ENCODE data around the gene NTM.
"Not testable (repeated sequence)": the region's sequence is repeated elsewhere in the genome, so short reads cannot be mapped to it uniquely, and the experiment has no call there.

The NTM gene

DNA sequence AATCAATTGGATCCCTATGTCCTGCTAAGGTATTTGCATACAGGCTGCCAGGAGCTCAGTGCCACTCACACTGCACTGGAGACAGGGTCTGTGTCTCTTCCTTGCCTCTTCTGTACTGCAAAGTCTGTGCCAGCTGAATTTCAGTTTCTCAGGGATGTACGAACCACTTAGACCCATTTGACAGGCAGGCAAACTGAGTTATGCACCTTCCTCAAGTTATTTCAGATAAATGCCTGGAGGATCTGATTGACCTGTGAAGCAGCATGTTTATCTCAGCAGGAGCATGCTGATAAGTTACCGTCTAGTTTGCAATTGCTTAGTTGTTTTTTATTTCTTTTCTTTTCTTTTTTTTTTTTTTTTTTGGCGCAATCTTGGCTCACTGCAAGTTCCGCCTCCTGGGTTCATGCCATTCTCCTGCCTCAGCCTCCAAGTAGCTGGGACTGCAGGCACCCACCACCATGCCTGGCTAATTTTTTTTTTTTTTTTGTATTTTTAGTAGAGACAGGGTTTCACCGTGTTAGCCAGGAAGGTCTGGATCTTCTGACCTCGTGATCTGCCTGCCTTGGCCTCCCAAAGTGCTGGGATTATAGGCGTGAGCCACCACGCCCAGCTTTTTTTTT is 54.0 kb downstream of the NTM start:
- DNase-seq = not testable (repeated sequence)

DNA sequence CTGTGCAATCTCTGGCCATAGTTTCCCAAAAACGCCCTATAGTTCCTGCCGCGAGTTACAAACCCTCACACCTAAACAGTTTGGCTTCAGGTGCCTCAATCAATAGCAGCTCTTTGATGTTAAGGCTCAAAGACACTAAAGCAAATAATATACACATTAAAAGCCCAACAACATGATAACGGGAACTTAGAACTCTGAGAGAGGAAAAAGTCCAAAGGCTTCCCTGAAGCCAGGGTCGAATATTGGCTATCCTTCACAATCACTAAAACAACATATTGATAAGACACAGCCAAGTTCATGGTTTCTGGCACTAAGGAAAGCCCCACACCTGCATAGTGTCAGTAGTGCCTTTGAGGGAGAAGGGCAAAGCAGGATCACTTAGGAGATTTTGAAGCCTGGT is 54.9 kb downstream of the NTM start:
- no peak for DNase-seq

GRCh38 chr11:131428853-131429252 is 58.4 kb downstream of the NTM start:
- no peak for DNase-seq

GRCh38 chr11:131430473-131431208 is 60.2 kb downstream of the NTM start:
- no peak for DNase-seq

GRCh38 chr11:131441051-131441810 is 70.8 kb downstream of the NTM start:
- DNase-seq = no peak

GRCh38 chr11:131446590-131447275 is 76.3 kb downstream of the NTM start:
- DNase-seq = no peak

GRCh38 chr11:131447277-131447815 is 76.9 kb downstream of the NTM start:
- DNase-seq = no peak

DNA sequence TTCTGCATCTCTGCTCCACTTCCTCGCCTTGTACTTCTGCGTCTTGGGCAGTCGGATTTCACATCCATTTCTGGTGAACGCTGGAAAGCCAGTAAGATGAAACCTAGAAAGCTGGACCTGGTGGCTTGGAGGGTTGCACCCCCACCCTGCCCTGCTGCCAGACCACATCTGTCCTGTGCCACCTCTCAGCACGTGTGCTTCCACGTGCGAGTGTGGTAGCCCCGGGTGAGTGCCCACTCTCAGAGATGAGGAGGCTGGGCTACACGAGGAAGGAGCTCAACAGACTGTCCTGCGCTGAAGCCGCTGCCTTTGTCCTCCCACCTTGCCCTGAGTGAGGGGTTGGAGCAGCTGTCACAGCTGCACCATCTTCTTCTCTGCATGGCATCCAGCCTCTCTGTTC is 77.5 kb downstream of the NTM start:
- no peak for DNase-seq

GRCh38 chr11:131449036-131450019 is 78.9 kb downstream of the NTM start:
- DNase-seq = no peak

GRCh38 chr11:131454490-131454889 is 84.1 kb downstream of the NTM start:
- DNase-seq = no peak

GRCh38 chr11:131454989-131455388 is 84.6 kb downstream of the NTM start:
- no peak for DNase-seq

DNA sequence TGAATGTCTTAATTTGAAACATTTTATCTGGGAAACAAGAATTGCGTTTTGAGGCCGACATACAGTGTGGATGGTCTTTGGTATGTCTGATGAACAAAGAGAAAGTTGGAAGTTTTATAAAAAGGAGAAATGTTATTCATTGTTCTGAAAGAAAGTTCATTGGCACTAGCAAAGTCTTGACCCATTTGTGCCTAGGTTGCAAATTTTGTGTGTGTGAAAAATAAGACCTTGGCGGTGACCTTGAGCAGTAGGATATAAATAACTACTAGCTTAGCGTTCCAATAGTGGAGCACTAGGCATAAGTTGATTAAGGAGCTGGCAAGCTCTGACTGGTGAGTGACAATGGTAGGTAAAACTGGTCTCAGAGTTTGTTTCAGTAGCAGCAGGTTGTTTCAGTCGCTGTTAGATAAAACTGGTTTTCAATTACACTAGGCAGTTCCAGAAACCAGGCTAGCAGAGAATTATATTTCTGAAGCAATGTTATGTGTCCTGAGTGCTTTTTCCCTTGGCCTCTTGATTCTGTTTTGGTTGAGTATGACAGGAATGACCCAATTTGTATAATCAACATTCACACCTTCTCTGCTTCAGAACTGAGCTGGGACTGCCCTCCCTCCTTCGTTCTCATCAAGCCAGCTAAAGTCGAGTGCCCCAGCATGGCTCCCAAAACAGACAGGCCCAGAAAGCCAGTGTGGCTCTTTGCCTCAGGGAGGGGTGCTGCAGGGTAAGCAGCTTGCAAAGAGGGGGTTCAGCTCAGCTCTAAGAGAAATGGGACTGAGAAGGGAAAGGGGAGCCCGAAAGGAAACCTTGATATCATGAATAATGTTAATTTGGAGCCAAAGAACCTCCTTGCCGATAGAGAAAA is 85.7 kb downstream of the NTM start:
- DNase-seq = no peak

GRCh38 chr11:131457163-131457562 is 86.7 kb downstream of the NTM start:
- no peak for DNase-seq

GRCh38 chr11:131458421-131458820 is 88.0 kb downstream of the NTM start:
- DNase-seq = no peak

- DNase-seq = no peak
Observed at GRCh38 chr11:131460931-131461330, 90.5 kb downstream of the NTM start.

- DNase-seq = no peak
Observed at GRCh38 chr11:131462622-131463021, 92.2 kb downstream of the NTM start.

DNA sequence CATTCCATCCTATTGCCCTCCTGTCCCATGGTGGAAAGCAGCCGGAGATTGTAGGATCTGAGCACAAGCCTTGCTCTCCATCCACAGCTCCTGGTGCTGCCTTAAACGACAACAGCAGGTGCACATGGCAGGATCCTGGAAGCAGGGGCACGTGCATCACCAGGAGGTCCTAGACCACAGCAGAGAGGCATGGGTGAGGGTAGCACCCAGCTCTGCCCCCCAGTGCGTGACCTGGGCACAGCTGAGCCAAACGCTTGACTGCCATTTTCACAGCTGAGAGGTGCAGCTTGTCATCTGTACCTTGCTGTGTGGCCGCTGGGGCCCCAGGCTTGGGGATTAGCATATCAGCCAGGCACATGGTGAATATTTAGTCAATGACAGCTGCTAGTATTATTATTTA is 92.7 kb downstream of the NTM start:
- no peak for DNase-seq

DNA sequence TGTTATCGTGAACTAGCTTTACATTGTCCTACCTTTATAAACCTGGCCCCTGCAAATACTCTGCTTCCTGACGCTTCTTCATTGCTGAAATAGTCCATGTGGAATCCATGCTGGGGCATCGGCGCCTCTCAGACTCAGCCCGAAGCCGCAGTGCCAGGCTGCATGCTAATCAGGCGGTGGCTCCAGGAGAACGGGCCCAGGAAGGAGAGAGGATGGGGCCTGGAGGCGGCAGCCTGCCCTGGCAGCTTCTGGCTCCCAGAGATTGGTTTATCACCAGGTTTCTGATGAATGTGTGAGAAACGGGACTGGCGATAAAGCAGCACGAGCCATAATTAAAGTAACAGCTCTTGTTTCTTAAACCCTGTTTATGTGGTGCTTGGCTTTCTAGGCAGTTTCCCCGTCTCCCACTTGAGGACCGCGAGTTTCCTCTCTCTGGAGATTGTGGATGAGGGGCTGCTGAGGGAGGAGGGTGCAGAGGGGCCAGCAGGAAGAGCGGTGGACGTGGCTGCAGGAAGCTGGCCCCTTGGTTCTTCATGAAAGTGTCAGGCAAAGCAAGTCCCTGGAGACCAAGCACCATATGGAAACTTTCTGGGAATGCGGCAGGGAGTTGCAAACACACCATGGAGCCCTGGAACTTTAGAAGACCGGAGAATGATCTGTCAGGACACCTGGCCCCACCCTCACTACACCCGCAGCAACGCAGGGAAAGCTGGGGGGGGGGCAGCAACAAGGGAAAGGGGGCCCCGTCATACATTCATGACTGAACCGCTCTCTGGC is 93.4 kb downstream of the NTM start:
- DNase-seq = no peak

- no peak for DNase-seq
Observed at GRCh38 chr11:131464461-131464860, 94.0 kb downstream of the NTM start.

DNA sequence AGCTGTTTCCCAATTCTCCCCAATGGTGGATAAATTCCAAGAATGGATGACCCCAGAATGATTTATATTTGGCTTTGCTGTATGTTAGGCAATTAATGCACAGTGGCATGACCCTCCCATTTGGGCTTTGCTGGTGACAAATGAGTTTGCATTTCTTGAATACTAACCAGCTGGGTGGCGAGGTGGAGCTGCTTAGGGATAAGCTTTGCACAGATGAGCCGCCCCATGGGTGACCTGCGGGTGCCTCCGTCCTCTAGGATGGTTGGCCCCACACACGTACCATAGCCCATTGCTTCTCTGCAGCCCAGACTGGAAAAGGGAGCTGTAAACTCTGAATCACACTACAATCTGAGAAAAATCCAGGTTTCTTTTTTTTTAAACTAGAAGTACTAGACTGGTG is 94.6 kb downstream of the NTM start:
- DNase-seq = no peak
